Measurements from ENCODE around the gene MAPK6. TPM values are rescaled to one million over a fixed set of nuclear protein-coding genes. Genes with fewer than 3 reads are reported as not detected.
"Not testable (repeated sequence)": the region's sequence is repeated elsewhere in the genome, so short reads cannot be mapped to it uniquely, and the experiment has no call there.

The MAPK6 gene
- total RNA-seq, 6 donors from 2014 or later = 6.7 to 34.1 (median 24.4) TPM

DNA sequence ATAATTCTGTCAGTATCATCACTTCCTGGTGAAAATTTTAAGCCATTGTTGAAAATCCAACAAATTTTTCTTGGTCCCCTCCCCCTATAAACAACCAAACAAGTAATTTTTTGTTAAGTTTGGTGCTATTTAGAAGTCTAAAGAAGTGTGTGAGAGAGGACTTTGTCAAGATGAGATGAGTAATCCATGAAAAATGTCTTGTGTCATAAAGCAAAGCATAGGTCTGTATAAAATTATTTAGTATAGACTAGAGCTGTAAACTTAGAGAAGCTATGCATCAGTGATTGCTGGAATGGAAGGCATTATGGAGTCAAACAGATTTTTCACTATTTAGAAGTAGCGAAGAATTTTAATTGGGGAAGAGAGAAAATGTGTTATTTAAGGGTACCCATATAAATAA, 31.4 kb downstream of the MAPK6 start:
- H3K27ac ChIP-seq = no peak overlapping the region
- 96 to 100% methylated on average over 1 of the region's 1 CpG for WGBS, 2 donors
- no peaks in the 10 kb centered on the region for H3K9me3 ChIP-seq
- TF ChIP-seq POLR2A (IDR thresholded peaks at IDR 0.05) (no peak), POLR2AphosphoS5 (IDR thresholded peaks at IDR 0.05) (no peak), EP300 (IDR thresholded peaks at IDR 0.05) (no peak)
- TF ChIP-seq, protein P1, sequence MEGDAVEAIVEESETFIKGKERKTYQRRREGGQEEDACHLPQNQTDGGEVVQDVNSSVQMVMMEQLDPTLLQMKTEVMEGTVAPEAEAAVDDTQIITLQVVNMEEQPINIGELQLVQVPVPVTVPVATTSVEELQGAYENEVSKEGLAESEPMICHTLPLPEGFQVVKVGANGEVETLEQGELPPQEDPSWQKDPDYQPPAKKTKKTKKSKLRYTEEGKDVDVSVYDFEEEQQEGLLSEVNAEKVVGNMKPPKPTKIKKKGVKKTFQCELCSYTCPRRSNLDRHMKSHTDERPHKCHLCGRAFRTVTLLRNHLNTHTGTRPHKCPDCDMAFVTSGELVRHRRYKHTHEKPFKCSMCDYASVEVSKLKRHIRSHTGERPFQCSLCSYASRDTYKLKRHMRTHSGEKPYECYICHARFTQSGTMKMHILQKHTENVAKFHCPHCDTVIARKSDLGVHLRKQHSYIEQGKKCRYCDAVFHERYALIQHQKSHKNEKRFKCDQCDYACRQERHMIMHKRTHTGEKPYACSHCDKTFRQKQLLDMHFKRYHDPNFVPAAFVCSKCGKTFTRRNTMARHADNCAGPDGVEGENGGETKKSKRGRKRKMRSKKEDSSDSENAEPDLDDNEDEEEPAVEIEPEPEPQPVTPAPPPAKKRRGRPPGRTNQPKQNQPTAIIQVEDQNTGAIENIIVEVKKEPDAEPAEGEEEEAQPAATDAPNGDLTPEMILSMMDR (IDR thresholded peaks at IDR 0.05) = no peak
- DNase-seq = no peak
- H3K36me3 ChIP-seq = peaks cover 0 to 45% (median 15%) of the 10 kb centered on the region in 4 donors
- H3K27me3 ChIP-seq = no peaks in the 10 kb centered on the region
- ATAC-seq (ENCODE audit: low FRiP score in 2 of 2) = no peak
- no peak overlapping the region for H3K4me3 ChIP-seq
- H3K4me1 ChIP-seq = peaks cover 0 to 17% (median 12%) of the 10 kb centered on the region in 4 donors

DNA sequence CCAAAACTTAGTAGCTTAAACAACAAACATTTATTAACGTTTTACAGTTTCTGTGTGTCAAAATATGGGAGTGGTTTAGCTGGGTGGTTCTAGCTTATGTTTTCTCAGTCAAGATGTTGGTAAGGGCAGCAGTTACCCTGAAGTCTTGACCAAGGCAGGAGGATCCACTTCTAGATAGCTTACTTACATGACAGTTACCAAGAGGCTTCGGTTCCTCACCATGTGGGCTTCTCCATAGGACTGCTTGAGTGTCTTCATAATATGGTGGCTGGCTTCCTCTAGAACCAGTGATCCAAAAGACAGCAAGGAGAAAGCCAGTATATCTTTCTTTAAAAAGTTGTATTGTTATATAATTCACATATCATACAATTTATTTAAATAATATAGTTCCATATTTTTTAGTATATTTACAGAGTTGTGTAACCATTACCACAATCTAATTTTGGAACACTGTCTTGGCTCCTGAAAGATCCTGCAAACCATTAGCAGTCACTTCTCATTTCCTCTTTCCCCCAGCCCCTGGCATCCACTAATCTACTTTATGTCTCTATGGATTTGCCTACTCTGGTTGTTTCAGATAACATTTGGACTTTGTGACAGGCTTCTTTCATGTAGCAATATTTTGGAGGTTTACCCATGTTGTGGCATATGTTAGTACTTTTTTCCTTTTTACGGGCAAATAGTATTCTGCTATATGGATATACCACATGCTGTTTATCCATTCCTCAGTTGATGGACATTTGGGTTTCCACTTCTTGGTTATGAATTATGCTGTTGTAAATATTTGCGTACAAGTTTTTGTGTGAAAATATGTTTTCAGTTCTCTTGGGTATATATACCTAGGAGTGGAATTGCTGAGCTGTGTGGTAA, 33.3 kb downstream of the MAPK6 start:
- Histone ChIP-seq H3K4me3 (no peak overlapping the region), H3K4me1 (no peaks in the 10 kb centered on the region), H3K27ac (no peak overlapping the region), H3K9me3 (no peaks in the 10 kb centered on the region), H3K36me3 (peaks cover 0 to 40% (median 16%) of the 10 kb centered on the region in 4 donors), H3K27me3 (no peaks in the 10 kb centered on the region)
- 82 to 88% methylated on average over 4 of the region's 4 CpGs for WGBS, 2 donors
- TF ChIP-seq EP300 (IDR thresholded peaks at IDR 0.05) (no peak), POLR2A (IDR thresholded peaks at IDR 0.05) (no peak), POLR2AphosphoS5 (IDR thresholded peaks at IDR 0.05) (no peak)
- TF ChIP-seq, protein P1 (IDR thresholded peaks at IDR 0.05) = no peak
- DNase-seq (no peak), ATAC-seq (ENCODE audit: low FRiP score in 2 of 2) (peak in 1 of 2 donors; percentile 61)

DNA sequence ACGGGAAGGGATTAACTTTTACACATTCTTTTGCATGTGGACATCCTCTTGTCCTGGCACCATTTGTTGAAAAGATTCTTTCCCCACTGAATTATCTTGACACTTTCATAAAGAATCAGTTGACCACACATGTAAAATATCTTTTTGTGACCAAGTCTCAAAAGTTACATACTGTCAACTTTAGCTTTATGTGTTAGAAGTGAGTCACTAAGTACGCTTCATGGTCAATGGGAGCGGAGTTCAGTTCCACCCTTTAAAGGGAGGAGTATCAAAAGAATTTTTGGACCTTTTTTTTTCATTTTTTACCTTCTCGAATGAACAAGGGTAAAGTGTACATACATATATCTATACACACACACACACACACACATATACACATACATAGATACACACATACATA, 35.4 kb downstream of the MAPK6 start:
- no peaks in the 10 kb centered on the region for H3K9me3 ChIP-seq
- H3K27ac ChIP-seq = no peak overlapping the region
- DNase-seq = no peak
- TF ChIP-seq EP300 (IDR thresholded peaks at IDR 0.05) = no peak
- no peak for ATAC-seq (ENCODE audit: low FRiP score in 2 of 2)
- no peaks in the 10 kb centered on the region for H3K27me3 ChIP-seq
- WGBS, 2 donors = 96 to 97% methylated on average over 4 of the region's 4 CpGs
- no peak overlapping the region for H3K4me3 ChIP-seq
- no peaks in the 10 kb centered on the region for H3K4me1 ChIP-seq
- peaks cover 0 to 49% (median 19%) of the 10 kb centered on the region in 4 donors for H3K36me3 ChIP-seq

DNA sequence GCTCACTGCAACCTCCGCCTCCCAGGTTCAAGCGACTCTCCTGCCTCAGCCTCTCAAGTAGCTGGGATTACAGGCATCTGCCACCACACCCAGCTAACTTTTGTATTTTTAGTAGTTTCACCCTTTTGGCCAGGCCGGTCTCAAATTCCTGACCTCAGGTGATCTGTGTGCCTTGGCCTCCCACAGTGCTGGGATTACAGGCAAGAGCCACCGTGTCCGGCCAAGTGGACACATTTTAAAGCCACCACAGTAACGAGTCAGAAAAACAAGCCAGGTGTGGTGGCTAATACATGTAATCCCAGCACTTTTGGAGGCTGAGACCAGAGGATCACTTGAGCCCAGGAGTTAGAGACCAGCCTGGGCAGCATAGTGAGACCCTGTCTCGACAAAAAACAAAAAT, 35.8 kb downstream of the MAPK6 start:
- ATAC-seq (ENCODE audit: low FRiP score in 2 of 2); H3K4me1 ChIP-seq; H3K27ac ChIP-seq; H3K27me3 ChIP-seq; H3K9me3 ChIP-seq; DNase-seq; H3K4me3 ChIP-seq: not testable (repeated sequence)
- peaks cover 0 to 51% (median 23%) of the 10 kb centered on the region in 4 donors for H3K36me3 ChIP-seq
- WGBS, 2 donors = 99 to 100% methylated on average over 7 of the region's 7 CpGs

DNA sequence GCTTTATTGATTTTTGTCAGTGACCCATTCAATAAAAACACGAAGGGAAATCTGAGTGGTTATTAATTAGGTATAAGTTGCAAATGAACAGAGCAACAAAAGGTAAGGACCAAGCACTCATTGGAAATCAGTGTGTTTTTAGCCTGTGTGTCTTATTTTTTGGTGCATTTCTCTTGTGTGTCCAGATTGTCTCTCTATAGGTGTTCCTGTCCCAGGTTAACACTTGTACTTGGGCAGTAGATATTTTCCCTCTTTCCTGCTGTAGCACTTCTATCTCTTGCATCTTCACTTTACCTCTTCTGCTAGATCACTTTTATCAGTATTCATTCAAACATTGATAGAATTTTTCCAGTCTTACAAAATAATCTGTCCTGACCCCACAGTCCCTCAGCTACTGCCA, 37.0 kb downstream of the MAPK6 start:
- DNase-seq (no peak), ATAC-seq (ENCODE audit: low FRiP score in 2 of 2) (no peak)
- H3K36me3 ChIP-seq = peaks cover 0 to 53% (median 30%) of the 10 kb centered on the region in 4 donors
- no peaks in the 10 kb centered on the region for H3K9me3 ChIP-seq
- no peaks in the 10 kb centered on the region for H3K4me1 ChIP-seq
- H3K27me3 ChIP-seq = no peaks in the 10 kb centered on the region
- WGBS, 2 donors = 93 to 97% methylated on average over 1 of the region's 1 CpG
- H3K4me3 ChIP-seq = no peak overlapping the region
- H3K27ac ChIP-seq = no peak overlapping the region
- no peak for TF ChIP-seq EP300 (IDR thresholded peaks at IDR 0.05)
- TF ChIP-seq POLR2A (IDR thresholded peaks at IDR 0.05) = no peak
- TF ChIP-seq, protein P1 (IDR thresholded peaks at IDR 0.05) = no peak
- TF ChIP-seq POLR2AphosphoS5 (IDR thresholded peaks at IDR 0.05) = no peak

DNA sequence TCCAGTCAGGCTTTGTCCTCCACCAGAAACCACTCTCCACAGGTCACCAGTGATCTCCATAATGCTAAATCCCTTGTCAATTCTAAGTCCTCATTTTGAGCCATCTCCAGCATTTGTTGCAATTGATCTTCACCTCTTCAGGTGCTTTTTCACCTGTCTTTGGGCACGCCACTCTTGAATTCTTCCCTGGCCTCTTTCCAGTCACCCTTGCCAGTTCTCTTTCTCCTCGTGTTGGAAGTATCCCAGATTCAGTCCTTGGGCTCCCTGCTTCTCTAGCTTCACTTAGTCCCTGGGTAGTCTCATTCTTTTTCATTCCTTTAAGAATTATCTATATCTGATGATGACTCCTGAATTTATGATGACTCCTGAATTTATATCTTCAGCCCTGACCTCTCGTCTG, 37.5 kb downstream of the MAPK6 start:
- no peaks in the 10 kb centered on the region for H3K9me3 ChIP-seq
- H3K4me3 ChIP-seq = no peak overlapping the region
- no peak for ATAC-seq (ENCODE audit: low FRiP score in 2 of 2)
- H3K36me3 ChIP-seq = peaks cover 0 to 57% (median 34%) of the 10 kb centered on the region in 4 donors
- no peak overlapping the region for H3K27ac ChIP-seq
- DNase-seq = no peak
- 89 to 91% methylated on average over 3 of the region's 3 CpGs for WGBS, 2 donors
- TF ChIP-seq, protein P1 (IDR thresholded peaks at IDR 0.05) = no peak
- TF ChIP-seq EP300 (IDR thresholded peaks at IDR 0.05) = no peak
- TF ChIP-seq POLR2AphosphoS5 (IDR thresholded peaks at IDR 0.05) = no peak
- no peak for TF ChIP-seq POLR2A (IDR thresholded peaks at IDR 0.05)
- no peaks in the 10 kb centered on the region for H3K27me3 ChIP-seq
- no peaks in the 10 kb centered on the region for H3K4me1 ChIP-seq
